BLaER1 (cell line): ENCODE results near the gene MPPED1.
A peak's percentile ranks its signal among the peaks of the same experiment; 100 is the strongest.

Experiments
- H3K27ac ChIP-seq: shearing (Covaris generic); formaldehyde crosslinking; 2 replicates; pipeline ENCODE4 v1.8.1; 2022
- H3K27me3 ChIP-seq: shearing (Covaris generic); formaldehyde crosslinking; 2 replicates; pipeline ENCODE4 v1.8.1; 2022
- H3K36me3 ChIP-seq: shearing (Covaris generic); formaldehyde crosslinking; 2 replicates; pipeline ENCODE4 v1.8.1; 2022
- H3K4me1 ChIP-seq: shearing (Covaris generic); formaldehyde crosslinking; 2 replicates; pipeline ENCODE4 v1.8.1; 2022
- H3K4me2 ChIP-seq: shearing (Covaris generic); formaldehyde crosslinking; 2 replicates; pipeline ENCODE4 v1.8.1; 2022
- H3K4me3 ChIP-seq: shearing (Covaris generic); formaldehyde crosslinking; 2 replicates; pipeline ENCODE4 v1.8.1; 2022
- H3K9ac ChIP-seq: shearing (Covaris generic); formaldehyde crosslinking; 2 replicates; pipeline ENCODE4 v1.8.1; 2022
- H3K9me3 ChIP-seq: shearing (Covaris generic); formaldehyde crosslinking; 2 replicates; pipeline ENCODE4 v1.8.1; 2022
- H4K20me1 ChIP-seq: shearing (Covaris generic); formaldehyde crosslinking; 2 replicates; pipeline ENCODE4 v1.8.1; 2022
- Cebpa-rat ChIP-seq: shearing (Covaris generic); IDR thresholded peaks from 2 replicates; pipeline ENCODE4 v1.8.1; 2022

Gene MPPED1

DNA sequence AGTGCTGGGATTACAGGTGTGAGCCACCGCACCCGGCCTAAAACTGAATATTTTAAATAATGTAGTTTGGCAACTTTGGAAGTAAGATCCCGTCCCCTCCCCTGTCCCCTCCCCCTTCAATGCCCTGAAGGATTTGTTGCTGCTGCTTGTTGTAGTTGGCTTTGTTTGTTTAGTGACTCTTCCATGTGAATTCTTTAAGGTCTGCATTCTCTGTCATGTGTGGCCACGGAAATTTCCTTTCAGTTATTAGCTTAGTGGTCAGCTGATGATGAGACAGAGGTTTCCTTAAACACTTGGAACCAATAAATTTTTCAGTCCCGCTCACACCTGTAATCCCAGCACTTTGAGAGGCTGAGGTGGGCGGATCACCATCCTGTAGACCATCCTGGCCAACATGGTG is 109.9 kb downstream of the MPPED1 start:
- H3K36me3 ChIP-seq: no peaks in the 10 kb centered on the region
- H3K27me3 ChIP-seq: no peaks in the 10 kb centered on the region
- no peak overlapping the region for H3K4me2 ChIP-seq
- H3K9me3 ChIP-seq: no peaks in the 10 kb centered on the region
- no peaks in the 10 kb centered on the region for H3K4me1 ChIP-seq
- no peaks in the 10 kb centered on the region for H4K20me1 ChIP-seq
- no peak for TF ChIP-seq Cebpa-rat
- no peak overlapping the region for H3K27ac ChIP-seq
- no peak overlapping the region for H3K4me3 ChIP-seq
- no peak overlapping the region for H3K9ac ChIP-seq

DNA sequence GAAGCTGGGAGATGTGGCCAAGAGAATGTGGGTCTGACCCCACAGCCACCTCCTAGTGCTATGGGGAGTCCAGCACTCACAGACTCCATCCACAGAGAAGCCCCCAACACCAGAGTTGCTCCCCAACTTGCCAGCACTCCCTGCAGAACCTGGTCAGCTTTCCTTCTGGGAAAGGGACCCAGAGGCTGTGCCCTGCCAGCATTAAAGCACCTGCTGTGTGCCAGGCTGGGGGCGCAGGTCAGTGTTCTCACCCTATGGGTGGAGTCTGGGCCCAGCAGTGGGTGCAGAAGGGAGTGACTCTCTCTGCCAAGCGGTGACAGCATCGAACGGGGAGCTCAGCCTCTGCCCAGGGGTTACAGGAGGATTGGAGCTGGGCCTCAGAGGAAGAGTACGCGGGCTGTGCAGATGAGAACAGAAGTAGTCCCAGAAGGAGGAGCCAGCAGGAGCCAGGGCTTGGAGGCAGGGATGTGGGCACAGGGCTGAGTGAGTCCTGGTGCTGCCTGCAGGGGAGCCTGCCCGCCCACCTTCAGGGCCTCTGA is 114.4 kb downstream of the MPPED1 start:
- Histone ChIP-seq H3K4me1 (peaks cover 8% of the 10 kb centered on the region), H3K4me3 (no peak overlapping the region), H3K4me2 (no peak overlapping the region), H4K20me1 (no peaks in the 10 kb centered on the region), H3K36me3 (no peaks in the 10 kb centered on the region), H3K27me3 (no peaks in the 10 kb centered on the region), H3K27ac (no peak overlapping the region), H3K9ac (no peak overlapping the region), H3K9me3 (no peaks in the 10 kb centered on the region)
- TF ChIP-seq Cebpa-rat: no peak

DNA sequence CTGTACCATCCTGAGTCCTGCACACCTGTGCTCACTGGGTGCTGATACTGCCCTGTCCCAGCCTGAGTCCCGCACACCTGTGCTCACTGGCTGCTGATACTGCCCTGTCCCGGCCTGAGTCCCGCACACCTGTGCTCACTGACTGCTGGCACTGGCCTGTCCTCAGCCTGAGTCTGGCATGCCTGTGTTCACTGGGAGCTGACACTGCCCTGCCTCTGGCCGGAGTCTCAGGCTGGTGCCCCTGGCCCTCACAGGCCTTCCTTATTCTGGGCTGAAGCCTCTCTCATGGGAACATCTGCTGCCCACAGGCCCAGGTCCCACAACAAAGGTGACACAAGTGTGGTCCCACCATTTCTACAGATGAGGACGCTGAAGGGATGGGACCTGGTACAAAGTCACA is 115.1 kb downstream of the MPPED1 start:
- H3K27me3 ChIP-seq: no peaks in the 10 kb centered on the region
- H3K9ac ChIP-seq: no peak overlapping the region
- no peaks in the 10 kb centered on the region for H4K20me1 ChIP-seq
- H3K27ac ChIP-seq: no peak overlapping the region
- TF ChIP-seq Cebpa-rat: no peak
- H3K4me2 ChIP-seq: no peak overlapping the region
- H3K36me3 ChIP-seq: no peaks in the 10 kb centered on the region
- no peaks in the 10 kb centered on the region for H3K9me3 ChIP-seq
- H3K4me1 ChIP-seq: peaks cover 8% of the 10 kb centered on the region
- no peak overlapping the region for H3K4me3 ChIP-seq

DNA sequence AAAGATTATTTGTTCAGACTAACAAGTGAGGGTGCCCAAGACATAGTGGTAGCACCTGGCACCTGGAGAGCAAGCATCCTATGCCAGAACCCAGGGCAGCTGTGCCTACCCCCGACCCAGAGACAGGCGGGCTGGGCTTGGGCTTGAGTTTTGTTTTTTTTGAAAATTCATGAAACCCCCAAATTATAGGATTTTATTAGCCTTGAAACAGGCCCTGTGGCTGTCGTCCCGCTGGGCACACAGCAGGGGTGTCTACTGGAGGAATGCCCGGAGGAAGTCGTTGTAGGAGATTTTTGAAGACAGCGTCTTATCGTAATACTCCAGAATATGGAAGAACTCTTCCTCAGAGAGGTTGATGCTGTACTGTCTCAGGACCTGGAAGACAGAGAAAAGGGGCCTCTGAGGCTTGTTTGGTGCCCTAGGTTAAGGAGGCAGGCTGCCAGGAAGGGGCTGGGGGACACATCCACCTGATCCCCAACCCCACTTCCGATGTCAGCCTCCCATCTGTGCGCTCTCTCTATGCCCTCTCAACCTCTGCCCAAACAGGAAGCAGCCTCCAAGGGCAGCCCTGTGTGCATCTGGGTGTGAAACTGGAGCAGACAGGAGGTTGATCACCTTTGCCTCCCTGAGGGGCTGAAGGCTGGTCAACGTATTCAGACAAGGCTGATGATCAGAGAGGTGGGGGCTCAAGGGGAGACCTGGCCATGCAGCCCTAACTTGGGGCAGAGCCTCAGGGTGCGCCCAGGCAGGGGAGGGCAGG is 117.0 kb downstream of the MPPED1 start:
- H3K27me3 ChIP-seq: no peaks in the 10 kb centered on the region
- TF ChIP-seq Cebpa-rat: no peak

DNA sequence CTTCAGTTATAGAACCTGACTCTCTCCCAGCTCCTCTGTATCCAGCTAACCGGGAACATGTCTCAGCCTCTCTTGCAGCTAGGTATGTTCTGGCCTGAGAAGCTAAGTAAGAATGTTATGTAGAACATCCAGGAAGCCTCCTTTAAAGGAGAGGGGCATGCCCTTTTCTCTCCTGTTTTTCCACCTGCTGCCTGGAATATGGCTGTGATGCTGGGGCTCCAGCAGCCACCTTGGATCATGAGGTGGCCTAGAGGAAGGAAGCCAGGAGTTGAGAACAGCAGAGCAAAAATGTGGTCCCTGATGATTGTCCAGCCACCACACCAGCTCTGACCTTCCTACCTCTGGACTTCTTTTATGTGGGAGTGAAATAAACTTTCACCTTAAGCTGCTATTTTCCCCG is 117.6 kb downstream of the MPPED1 start:
- no peak for TF ChIP-seq Cebpa-rat
- H3K9ac ChIP-seq: no peak overlapping the region
- no peaks in the 10 kb centered on the region for H3K27me3 ChIP-seq
- no peak overlapping the region for H3K27ac ChIP-seq
- no peaks in the 10 kb centered on the region for H3K9me3 ChIP-seq
- H3K4me1 ChIP-seq: peaks cover 8% of the 10 kb centered on the region
- H4K20me1 ChIP-seq: no peaks in the 10 kb centered on the region
- H3K36me3 ChIP-seq: no peaks in the 10 kb centered on the region
- H3K4me2 ChIP-seq: peak overlapping the region; percentile 41
- H3K4me3 ChIP-seq: no peak overlapping the region

More for the DNA sequence above, 117.0 kb downstream of the MPPED1 start:
- peaks cover 8% of the 10 kb centered on the region for H3K4me1 ChIP-seq
- H3K4me3 ChIP-seq: no peak overlapping the region
- H3K4me2 ChIP-seq: peak overlapping the region; percentile 41
- H3K27ac ChIP-seq: no peak overlapping the region
- H3K9ac ChIP-seq: no peak overlapping the region
- no peaks in the 10 kb centered on the region for H3K9me3 ChIP-seq
- H3K36me3 ChIP-seq: no peaks in the 10 kb centered on the region
- no peaks in the 10 kb centered on the region for H4K20me1 ChIP-seq

DNA sequence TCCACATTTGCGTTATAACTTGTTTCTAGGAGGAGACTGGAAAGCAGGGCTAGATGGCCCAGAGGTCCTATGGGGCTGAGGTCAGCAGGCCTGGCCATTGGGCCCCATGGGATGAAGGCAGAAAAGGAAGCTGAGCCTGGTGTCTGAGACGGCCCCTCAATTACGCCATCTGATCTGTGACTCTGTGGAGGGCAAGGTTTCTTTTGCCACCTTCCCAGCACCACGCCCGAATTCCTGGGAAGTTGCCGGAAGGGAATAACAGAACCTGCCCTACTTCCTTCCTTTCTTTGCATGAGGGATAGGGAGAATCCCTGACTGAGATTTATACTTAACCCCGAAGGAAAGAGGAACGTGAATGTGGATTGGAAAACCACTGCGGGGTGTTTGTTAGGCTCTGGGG is 118.1 kb downstream of the MPPED1 start:
- Histone ChIP-seq H3K4me1 (peaks cover 8% of the 10 kb centered on the region), H3K9ac (no peak overlapping the region), H3K27ac (no peak overlapping the region), H3K36me3 (no peaks in the 10 kb centered on the region), H3K27me3 (no peaks in the 10 kb centered on the region), H3K4me3 (no peak overlapping the region), H4K20me1 (no peaks in the 10 kb centered on the region), H3K4me2 (no peak overlapping the region), H3K9me3 (no peaks in the 10 kb centered on the region)
- no peak for TF ChIP-seq Cebpa-rat

DNA sequence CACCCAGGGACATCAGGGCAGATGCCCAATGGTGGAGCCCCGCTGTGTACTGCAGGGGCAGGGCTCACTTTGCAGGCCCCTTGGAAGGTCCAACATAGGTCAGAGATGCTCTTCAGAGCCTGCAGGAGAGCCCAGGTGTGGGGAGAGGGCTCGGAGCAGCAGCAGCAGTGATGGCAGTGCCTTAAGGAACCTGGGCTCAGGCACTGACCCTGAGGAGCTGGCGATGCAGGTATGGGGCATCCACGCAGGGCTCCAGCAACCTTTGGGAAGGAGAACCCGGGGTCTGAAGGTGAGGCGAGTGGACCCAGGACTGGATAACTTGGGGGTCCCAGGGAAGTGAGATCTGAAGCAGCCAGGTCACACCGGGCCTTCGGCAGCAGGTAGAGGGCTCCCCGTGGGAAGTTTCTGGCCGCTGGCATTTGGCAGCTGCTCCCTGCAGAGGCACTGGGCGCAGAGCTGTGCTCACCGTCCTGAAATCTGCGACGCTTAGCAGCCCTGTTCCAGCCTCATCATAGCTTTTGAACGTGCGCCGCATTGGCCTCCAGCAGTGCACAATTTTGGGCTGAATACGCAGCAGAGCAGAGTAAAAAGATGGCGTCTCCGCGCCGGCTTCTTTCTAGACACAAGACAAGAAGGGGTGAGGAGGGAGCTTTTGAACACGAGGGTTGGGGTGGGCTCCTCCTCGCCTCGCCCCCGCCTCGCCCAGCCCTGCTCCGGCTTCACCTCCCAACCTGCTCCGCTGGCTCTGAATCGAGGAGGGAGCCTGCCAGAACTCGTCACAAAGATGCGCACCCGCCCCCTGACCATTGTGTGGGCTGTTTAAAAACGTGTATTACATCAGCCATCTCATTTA is 118.8 kb downstream of the MPPED1 start:
- Histone ChIP-seq H3K9ac (no peak overlapping the region), H3K4me1 (peaks cover 8% of the 10 kb centered on the region), H3K36me3 (no peaks in the 10 kb centered on the region), H3K4me2 (no peak overlapping the region), H3K4me3 (no peak overlapping the region), H3K27ac (no peak overlapping the region), H3K9me3 (no peaks in the 10 kb centered on the region), H3K27me3 (no peaks in the 10 kb centered on the region), H4K20me1 (no peaks in the 10 kb centered on the region)
- no peak for TF ChIP-seq Cebpa-rat

DNA sequence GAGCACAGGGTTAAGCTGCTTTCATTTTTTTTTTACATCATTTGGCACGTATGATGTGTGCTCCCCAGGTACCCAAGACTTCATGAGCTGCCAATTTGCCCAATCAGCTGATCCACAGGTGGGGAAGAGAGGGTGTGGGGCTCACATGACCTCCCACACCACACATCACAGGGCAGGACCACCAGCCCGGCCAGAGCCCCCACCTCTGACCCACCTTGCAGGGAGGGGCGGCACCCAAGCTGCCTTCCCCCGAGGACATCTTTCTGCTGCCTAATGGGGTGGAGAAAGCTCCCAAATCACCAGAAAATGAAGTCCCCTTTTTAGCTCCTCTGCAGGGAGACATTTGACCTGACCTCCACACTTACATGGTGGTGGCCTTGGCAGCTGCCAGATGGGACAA is 119.8 kb downstream of the MPPED1 start:
- Histone ChIP-seq H3K36me3 (no peaks in the 10 kb centered on the region), H3K9ac (no peak overlapping the region), H3K4me3 (no peak overlapping the region), H3K9me3 (no peaks in the 10 kb centered on the region), H3K4me2 (no peak overlapping the region), H4K20me1 (no peaks in the 10 kb centered on the region), H3K27me3 (no peaks in the 10 kb centered on the region), H3K27ac (no peak overlapping the region), H3K4me1 (peaks cover 8% of the 10 kb centered on the region)
- TF ChIP-seq Cebpa-rat: no peak

DNA sequence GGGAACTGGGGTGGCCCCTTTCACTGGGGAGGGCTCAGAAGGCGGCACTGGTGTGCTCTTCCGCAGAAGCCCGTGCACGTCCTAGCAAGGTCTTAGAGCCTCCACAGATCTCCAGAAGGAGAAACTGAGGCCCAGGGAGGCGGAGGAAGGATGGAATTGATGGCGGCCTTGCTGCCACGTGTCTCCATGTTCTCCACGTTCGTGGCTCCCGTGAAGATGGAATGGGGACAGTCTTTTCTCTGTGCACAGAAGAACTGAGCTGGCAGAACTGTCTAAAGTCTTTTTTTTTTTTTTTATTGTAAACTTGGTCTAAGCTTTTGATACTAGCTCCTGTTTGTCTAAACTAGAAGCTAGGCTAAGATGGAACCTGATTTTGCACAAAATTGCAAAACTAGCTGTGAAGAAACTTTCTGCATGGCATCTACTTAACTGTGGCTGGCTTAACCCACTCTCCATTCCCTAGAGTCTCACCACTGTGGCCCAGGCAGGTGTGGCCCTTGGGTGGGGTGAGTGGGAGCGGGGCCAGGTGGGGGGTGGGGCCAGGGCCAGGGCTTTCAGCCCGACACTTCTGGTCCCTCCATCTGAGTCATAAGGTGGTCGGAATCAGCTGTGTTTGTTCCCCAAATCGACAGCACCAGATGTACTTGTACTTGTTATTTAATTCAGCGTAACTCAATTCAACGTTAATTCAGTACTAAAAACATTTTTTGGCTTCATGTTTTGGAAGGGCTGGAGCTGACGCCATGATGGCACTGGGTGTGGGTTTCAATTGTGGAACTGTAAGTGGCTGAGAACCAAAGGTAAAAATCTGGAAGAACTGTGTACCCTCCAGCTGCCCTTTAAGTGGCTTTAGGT is 120.7 kb downstream of the MPPED1 start:
- Histone ChIP-seq H3K27ac (no peak overlapping the region), H3K4me3 (no peak overlapping the region), H4K20me1 (no peaks in the 10 kb centered on the region), H3K27me3 (no peaks in the 10 kb centered on the region), H3K36me3 (no peaks in the 10 kb centered on the region), H3K9ac (no peak overlapping the region), H3K4me2 (no peak overlapping the region), H3K9me3 (no peaks in the 10 kb centered on the region), H3K4me1 (peaks cover 8% of the 10 kb centered on the region)
- no peak for TF ChIP-seq Cebpa-rat
